HL-60 (cell line): ENCODE measurements around the gene HCN4.

ENCODE experiments used
- DNase-seq, 2 experiments: peaks; one replicate each; pipeline ENCODE4 v3.0.0-alpha.2; 2010 to 2020; ENCODE audit warnings: low read depth in 1 of 2, low spot score in 1 of 2
- H3K27ac ChIP-seq: fragments of 250-450 bp; sonication (Bioruptor Pico); replicated peaks from 2 replicates; pipeline ENCODE4 v1.5.1; 2020; ENCODE audit warnings: mild to moderate bottlenecking, moderate library complexity
- H3K27me3 ChIP-seq: fragments of 250-450 bp; sonication (Bioruptor Pico); 2 replicates; pipeline ENCODE4 v1.5.1; 2021; ENCODE audit warnings: mild to moderate bottlenecking, moderate library complexity; ENCODE audit not compliant: insufficient read depth, poor library complexity, severe bottlenecking
- H3K4me3 ChIP-seq: replicated peaks from 2 replicates; pipeline ENCODE4 v1.5.1; 2011; ENCODE audit warnings: mild to moderate bottlenecking, control low read depth, low read length; ENCODE audit not compliant: insufficient read depth
- CTCF ChIP-seq: IDR thresholded peaks from one replicate; pipeline ENCODE4 v1.5.1; 2011; ENCODE audit warnings: low read length, control low read depth, inconsistent platforms; ENCODE audit not compliant: insufficient read depth
- GABPA ChIP-seq: IDR thresholded peaks from 2 replicates; pipeline ENCODE4 v1.6.1; 2012; ENCODE audit warnings: low read depth
- POLR2AphosphoS5 ChIP-seq: IDR thresholded peaks from 2 replicates; pipeline ENCODE4 v1.6.1; 2012; ENCODE audit warnings: low read depth
- SPI1 ChIP-seq: IDR thresholded peaks from 2 replicates; pipeline ENCODE4 v1.6.1; 2012; ENCODE audit warnings: low read depth, mild to moderate bottlenecking, borderline replicate concordance
- TF ChIP-seq, protein P1 (sequence below): IDR thresholded peaks from 2 replicates; pipeline ENCODE4 v1.6.1; 2012; ENCODE audit warnings: low read depth; ENCODE audit not compliant: insufficient replicate concordance

HCN4 gene

GRCh38 chr15:73320619-73321180, 48.1 kb downstream of the HCN4 start:
- Histone ChIP-seq H3K4me3 (no peak overlapping the region), H3K27me3 (peaks cover 6% of the 10 kb centered on the region), H3K27ac (no peak overlapping the region)
- no peak for TF ChIP-seq CTCF
- TF ChIP-seq POLR2AphosphoS5: no peak
- no peak for TF ChIP-seq SPI1
- TF ChIP-seq, protein P1, sequence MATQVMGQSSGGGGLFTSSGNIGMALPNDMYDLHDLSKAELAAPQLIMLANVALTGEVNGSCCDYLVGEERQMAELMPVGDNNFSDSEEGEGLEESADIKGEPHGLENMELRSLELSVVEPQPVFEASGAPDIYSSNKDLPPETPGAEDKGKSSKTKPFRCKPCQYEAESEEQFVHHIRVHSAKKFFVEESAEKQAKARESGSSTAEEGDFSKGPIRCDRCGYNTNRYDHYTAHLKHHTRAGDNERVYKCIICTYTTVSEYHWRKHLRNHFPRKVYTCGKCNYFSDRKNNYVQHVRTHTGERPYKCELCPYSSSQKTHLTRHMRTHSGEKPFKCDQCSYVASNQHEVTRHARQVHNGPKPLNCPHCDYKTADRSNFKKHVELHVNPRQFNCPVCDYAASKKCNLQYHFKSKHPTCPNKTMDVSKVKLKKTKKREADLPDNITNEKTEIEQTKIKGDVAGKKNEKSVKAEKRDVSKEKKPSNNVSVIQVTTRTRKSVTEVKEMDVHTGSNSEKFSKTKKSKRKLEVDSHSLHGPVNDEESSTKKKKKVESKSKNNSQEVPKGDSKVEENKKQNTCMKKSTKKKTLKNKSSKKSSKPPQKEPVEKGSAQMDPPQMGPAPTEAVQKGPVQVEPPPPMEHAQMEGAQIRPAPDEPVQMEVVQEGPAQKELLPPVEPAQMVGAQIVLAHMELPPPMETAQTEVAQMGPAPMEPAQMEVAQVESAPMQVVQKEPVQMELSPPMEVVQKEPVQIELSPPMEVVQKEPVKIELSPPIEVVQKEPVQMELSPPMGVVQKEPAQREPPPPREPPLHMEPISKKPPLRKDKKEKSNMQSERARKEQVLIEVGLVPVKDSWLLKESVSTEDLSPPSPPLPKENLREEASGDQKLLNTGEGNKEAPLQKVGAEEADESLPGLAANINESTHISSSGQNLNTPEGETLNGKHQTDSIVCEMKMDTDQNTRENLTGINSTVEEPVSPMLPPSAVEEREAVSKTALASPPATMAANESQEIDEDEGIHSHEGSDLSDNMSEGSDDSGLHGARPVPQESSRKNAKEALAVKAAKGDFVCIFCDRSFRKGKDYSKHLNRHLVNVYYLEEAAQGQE: no peak
- TF ChIP-seq GABPA: no peak
- no peak for DNase-seq

DNA sequence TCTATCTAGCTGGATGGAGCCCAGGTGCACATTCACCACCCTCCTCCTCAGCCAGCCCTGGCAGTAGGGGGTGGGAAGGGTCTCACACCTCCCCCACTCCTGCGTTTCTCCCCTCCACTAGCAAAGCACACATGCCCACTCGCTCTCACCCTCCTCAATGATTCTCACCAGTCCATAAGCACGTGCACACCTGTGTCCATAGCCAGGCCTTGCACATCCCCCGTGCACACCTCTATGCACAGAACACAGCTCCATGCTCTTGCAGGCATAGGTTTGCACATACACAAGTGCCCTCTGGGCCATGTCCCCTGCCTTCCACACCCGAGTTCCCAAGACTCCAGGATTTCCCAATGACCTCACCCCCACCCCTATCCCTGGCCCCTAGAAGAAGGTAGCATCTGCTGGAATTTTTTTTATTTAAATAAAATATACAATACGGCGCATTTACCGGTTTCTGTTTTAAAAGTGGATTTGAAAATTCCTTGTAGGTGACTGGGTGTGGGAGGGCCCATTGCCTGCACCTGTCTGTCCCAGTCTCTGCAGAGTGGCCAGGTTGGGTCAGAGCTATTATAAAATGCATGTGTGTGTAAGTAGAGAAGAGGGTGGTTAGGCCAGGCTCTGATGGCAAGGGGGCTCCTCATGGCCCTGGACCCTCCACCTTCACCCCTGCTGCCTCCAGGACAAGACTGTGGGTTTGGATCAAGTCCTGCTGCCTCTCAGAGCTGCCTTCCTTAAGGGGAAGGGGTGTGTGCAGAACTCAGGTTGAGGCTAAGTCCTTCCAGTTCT, 49.1 kb downstream of the HCN4 start:
- H3K4me3 ChIP-seq: no peak overlapping the region
- no peak overlapping the region for H3K27ac ChIP-seq
- TF ChIP-seq, protein P1: no peak
- TF ChIP-seq POLR2AphosphoS5 (no peak), SPI1 (no peak), GABPA (no peak), CTCF (no peak)
- peaks cover 6% of the 10 kb centered on the region for H3K27me3 ChIP-seq
- no peak for DNase-seq

- TF ChIP-seq POLR2AphosphoS5 (no peak), GABPA (no peak), CTCF (no peak)
- TF ChIP-seq, protein P1: no peak
- no peak for DNase-seq
- peaks cover 6% of the 10 kb centered on the region for H3K27me3 ChIP-seq
- H3K27ac ChIP-seq: no peak overlapping the region
- no peak overlapping the region for H3K4me3 ChIP-seq
These were observed 50.1 kb downstream of the HCN4 start for GRCh38 chr15:73318463-73319351.
